PFSK-1 (cell line): ENCODE measurements around the gene CAMTA1.

Source experiments
- FOXP2 ChIP-seq: optimal IDR thresholded peaks from 2 replicates; pipeline ENCODE3; 2011; ENCODE audit warnings: borderline replicate concordance, control low read depth, inconsistent platforms; ENCODE audit not compliant: insufficient read depth; ENCODE audit errors: extremely low read length, extremely low read depth
- POLR2AphosphoS5 ChIP-seq: IDR thresholded peaks from 2 replicates; pipeline ENCODE4 v1.6.1; 2012; ENCODE audit warnings: low read depth, mild to moderate bottlenecking, control low read depth, low read length, moderate library complexity
- REST ChIP-seq, 2 experiments: IDR thresholded peaks; 2 replicates each; pipeline versions ENCODE4 v1.6.1 to v1.8.0; 2011 to 2012; ENCODE audit warnings: low read depth in 2 of 2, low read length in 2 of 2, control low read depth in 1 of 2, inconsistent platforms in 1 of 2, mild to moderate bottlenecking in 1 of 2, moderate library complexity in 1 of 2; ENCODE audit not compliant: insufficient read depth in 1 of 2
- SIN3A ChIP-seq: IDR thresholded peaks from 2 replicates; pipeline ENCODE4 v1.6.1; 2012; ENCODE audit warnings: mild to moderate bottlenecking, low read length, moderate library complexity, borderline replicate concordance; ENCODE audit not compliant: insufficient read depth
- TAF1 ChIP-seq: IDR thresholded peaks from 2 replicates; pipeline ENCODE4 v1.6.1; 2012; ENCODE audit warnings: low read length, control low read depth, borderline replicate concordance; ENCODE audit not compliant: insufficient read depth

The CAMTA1 gene

DNA sequence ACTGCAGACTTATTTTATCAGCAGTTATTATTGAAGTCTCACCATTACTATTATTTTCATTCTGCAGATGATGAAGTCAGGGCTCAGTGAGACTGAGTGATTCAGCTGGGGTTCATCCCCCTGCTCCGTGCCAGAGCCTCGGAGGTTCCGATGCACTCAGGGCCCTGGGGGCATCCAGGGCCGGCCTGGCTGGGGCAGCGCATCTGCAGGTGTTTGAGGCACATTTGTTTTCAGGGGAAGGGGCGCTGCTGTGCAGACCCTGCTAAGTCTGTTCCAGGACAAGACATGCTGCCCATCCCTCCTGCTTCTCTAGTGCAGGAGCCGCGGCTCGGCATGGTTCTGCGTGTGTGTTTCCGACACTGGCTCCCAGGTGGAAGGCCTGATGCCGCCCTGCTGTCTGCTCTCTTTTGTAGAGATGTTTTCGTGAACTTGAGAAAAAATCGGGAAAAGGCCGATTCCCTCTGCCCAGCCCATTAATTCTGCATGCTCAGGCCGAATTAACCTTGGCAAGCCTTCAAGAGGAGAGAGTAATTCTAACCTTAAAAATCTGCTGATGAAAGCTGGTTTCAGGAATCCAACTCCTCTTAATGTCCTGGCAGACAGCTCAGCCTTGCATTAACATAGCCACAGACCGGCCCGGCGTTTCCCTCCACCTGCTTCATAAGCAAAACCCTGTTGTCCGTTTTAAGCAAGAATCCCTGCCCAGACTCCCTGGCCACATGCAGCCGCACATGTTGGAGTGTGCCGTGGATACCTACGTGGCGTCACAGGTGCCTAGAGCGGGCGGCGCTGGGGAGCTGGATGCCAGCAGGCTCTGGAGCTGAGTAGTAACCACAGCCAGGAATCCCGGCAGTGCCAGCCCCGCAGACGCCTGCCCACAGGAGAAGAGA lies 669.9 kb downstream of the CAMTA1 start:
- TF ChIP-seq REST (IDR thresholded peaks at IDR 0.05; ENCODE audit: insufficient read depth in 1 of 2, low read depth in 2 of 2, low read length in 2 of 2) (no peak), SIN3A (no peak), FOXP2 (no peak), TAF1 (no peak), POLR2AphosphoS5 (no peak)

GRCh38 chr1:7455796-7456721 lies 670.8 kb downstream of the CAMTA1 start:
- no peak for TF ChIP-seq FOXP2
- TF ChIP-seq POLR2AphosphoS5 = no peak
- TF ChIP-seq SIN3A = no peak
- no peak for TF ChIP-seq REST (IDR thresholded peaks at IDR 0.05; ENCODE audit: insufficient read depth in 1 of 2, low read depth in 2 of 2, low read length in 2 of 2)
- TF ChIP-seq TAF1 = no peak

DNA sequence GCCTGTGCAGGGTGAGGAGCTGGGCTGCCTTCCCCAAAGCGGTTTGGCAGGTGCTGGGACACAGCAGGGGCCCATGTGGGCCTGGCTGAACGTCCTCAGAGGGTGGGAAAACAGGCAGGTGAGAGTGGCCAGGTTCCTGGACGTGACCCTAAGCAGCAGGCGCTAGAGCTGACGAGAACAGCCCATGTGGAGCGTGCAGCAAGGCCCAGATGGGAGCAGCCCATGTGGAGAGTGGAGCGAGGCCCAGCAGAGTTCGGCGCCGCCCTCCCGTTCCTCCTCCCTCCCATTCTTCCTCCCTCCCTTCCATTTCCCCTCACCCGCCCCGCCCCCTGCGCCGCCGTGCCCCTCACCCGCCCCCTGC lies 671.4 kb downstream of the CAMTA1 start:
- TF ChIP-seq TAF1 (no peak), REST (IDR thresholded peaks at IDR 0.05; ENCODE audit: insufficient read depth in 1 of 2, low read depth in 2 of 2, low read length in 2 of 2) (no peak), SIN3A (no peak), POLR2AphosphoS5 (no peak), FOXP2 (no peak)

DNA sequence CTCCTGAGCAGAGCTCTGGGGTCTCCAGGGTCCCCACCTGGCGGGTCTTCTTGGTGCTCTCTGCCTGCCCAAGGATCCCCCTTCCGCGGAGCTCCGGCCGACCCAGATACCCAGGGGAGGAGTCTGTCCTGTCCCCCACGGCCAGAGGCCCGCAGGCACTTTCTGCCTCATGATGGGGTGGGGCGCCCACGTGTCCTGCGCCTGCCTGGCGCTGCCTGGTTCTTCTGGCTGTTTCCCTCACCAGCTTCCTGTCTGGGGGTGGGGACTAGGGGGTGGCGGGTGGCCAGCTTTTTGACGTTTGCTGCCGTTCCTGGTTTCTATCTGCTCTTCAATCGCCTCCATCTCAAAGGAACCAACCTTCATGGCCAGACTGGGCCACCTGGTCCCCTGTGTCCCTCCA lies 672.6 kb downstream of the CAMTA1 start:
- no peak for TF ChIP-seq POLR2AphosphoS5
- no peak for TF ChIP-seq SIN3A
- no peak for TF ChIP-seq FOXP2
- TF ChIP-seq TAF1 = no peak
- no peak for TF ChIP-seq REST (IDR thresholded peaks at IDR 0.05; ENCODE audit: insufficient read depth in 1 of 2, low read depth in 2 of 2, low read length in 2 of 2)
